Tibial nerve (tissue), 4 donors: ENCODE data around the gene ATP8A2.

ENCODE experiments used
- CTCF ChIP-seq, 5 experiments: fragments of 200-600 bp in 3 of 5; fragments of 450-650 bp in 2 of 5; sonication (generic) in 3 of 5; IDR thresholded peaks; one replicate each; pipeline ENCODE4 v1.5.1; 2016 to 2019; ENCODE audit warnings: antibody characterized with exemption in 5 of 5, mild to moderate bottlenecking in 3 of 5, moderate library complexity in 2 of 5
- EP300 ChIP-seq, 2 donors: sonication (generic); formaldehyde crosslinking; IDR thresholded peaks; one replicate each; pipeline ENCODE4 v1.6.1; 2017; ENCODE audit warnings: antibody characterized with exemption in 2 of 2, mild to moderate bottlenecking in 1 of 2
- POLR2A ChIP-seq, 2 donors: fragments of 450-650 bp; IDR thresholded peaks; one replicate each; pipeline ENCODE4 v1.6.1; 2017; ENCODE audit warnings: antibody characterized with exemption in 2 of 2, mild to moderate bottlenecking in 2 of 2, moderate library complexity in 2 of 2

- TF ChIP-seq CTCF (IDR thresholded peaks at IDR 0.05) (no peak), EP300 (IDR thresholded peaks at IDR 0.05) (no peak), POLR2A (IDR thresholded peaks at IDR 0.05) (no peak)
Measured at GRCh38 chr13:25765266-25765665, 393.5 kb downstream of the ATP8A2 start.
